ENCODE measurements around the gene CMSS1.
A peak's percentile ranks its signal among the peaks of the same experiment; 100 is the strongest.

Gene CMSS1

DNA sequence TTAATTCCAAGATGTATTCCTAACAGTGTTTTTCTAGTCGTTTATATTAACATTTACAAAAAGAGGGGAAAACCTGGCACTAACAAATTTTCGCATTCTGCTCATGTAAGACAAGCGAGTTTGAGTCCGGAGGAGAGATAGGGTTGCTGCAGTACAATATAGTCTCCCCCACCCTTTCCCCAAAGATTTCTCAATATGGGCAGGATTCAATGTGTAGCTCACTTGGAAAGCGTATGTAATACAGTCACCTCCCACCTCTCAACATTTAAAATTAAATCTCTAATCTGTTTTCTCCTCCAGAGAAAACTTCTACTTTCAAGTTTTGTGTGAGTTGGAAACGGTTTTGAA lies 57.9 kb downstream of the CMSS1 start:
- DNase-seq (ENCODE audit: low read depth), result peak; percentile 66

DNA sequence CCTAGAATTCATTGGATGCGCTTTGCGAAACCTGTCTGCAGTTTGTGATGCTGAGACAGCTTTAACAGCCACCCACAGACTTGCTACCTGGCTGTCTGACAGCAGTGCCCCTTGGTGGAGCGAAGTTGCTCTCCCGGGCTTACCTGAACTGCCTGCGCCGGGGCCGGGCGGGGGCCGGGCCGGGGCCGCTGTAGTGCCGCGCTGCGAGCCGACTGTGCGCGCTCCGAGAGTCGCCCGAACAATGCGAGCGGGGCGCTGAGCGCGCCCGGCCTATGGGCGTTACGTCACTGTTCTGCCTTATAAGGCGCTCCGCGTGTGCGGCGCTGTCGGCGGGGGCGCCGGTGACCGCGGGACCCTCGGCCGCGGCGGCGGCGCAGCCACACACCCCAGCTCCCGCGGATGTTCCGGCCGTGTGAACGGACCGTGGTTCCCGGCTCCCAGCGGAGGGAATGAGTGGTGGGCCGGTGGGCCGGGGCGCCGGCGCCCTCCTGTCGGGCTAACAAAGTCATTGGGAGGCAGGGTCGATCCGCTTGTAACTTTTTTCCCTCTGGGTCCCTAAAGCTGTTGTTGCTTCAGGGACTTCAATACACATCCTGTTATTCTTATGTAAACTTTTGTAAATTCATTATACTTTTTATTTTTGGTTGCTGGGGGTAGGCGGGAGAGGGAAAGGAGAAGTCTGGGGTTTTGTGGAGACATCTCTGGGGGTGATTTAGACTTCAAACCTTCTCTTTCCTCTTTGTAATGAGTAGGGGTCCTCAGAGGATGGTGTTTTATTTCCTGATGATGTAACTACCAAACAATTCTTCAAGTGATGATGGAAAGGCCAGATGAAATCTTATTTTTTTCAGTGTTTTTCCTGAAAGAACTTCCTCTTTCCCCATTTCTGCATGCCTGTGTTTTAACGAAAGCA lies 58.5 kb downstream of the CMSS1 start:
- DNase-seq (ENCODE audit: low read depth), result peak; percentile 88

DNA sequence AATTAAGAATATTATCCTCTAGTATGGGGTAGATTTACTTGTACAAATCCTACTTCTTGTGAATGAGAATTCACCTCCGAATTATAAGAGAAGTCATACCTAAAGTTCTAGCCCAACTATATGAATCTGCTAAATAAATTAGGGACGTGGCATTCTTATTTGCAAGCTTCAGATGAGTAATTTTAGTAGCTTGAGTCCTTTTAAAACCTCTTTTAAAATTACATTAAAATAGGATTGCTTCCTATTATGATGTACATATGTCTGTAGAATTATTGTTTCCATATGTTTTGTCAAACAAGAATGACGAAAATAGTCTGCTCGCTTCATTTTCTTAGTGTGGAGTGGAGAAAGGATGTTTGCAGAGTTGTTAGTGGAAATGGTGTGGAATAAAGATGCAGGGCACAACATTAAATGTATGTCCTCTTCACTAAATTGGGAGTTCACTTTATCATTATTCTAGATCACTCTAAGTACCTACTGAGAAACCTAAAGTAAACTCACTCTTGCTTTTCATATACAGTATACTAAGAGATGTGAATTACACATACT lies 59.4 kb downstream of the CMSS1 start:
- peak; percentile 46 for DNase-seq (ENCODE audit: low read depth)

DNA sequence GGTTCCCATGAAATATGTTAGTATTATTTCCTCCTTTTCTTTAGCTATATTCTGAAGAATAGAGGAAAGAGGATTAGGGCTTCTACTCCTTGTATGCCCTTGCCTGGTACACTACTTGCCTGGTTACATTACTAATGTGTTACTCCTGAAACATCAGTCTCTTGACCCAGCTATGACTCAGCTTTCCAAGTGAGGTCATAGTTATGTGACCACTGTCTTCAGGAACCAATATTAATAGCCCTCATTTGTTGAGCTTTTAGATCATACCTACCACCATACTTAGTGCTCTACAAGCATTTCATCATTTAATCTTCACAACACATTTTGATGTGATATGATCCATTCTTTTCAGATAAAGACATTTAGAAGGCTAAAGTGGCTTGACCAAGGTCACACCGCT lies 60.3 kb downstream of the CMSS1 start:
- peak; percentile 96 for DNase-seq (ENCODE audit: low read depth)

DNA sequence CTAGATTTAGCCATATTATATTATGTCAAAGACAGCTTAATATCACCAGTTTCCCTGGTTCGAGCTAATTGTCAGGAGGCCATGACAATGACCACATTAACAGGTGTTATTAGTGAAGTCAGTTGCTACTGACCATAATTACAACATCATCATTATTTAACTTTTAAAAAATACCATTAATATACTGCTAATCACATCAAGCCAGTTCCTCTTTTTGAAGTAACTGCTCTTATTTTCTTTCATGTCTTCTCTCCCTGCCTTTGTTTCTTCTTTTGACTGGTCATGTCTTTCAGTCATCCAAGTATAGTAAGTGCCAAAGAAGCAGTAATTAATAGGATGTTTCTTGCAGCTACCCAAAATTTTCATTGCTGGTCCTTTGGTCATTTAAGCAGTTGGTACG lies 61.6 kb downstream of the CMSS1 start:
- no peak for DNase-seq (ENCODE audit: low read depth)

DNA sequence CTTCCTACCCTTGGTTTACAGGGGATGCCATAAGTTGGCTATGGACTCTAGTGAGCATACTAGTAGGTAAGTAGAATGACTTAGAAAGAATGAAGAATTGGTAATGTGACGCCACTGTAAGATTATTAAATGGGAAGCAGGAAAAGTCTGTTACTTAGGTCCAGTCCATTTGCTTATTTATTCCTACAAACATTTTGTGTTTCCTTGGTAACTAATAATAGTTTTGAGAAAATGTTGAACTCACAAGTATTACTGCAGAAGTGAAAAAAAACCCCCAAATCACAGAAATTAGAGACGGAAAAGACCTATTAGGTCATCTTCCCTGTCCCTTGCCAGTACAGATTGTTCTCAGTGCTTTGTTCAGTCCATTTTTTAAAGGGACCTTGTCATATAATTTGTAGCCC lies 63.5 kb downstream of the CMSS1 start:
- no peak for DNase-seq (ENCODE audit: low read depth)

DNA sequence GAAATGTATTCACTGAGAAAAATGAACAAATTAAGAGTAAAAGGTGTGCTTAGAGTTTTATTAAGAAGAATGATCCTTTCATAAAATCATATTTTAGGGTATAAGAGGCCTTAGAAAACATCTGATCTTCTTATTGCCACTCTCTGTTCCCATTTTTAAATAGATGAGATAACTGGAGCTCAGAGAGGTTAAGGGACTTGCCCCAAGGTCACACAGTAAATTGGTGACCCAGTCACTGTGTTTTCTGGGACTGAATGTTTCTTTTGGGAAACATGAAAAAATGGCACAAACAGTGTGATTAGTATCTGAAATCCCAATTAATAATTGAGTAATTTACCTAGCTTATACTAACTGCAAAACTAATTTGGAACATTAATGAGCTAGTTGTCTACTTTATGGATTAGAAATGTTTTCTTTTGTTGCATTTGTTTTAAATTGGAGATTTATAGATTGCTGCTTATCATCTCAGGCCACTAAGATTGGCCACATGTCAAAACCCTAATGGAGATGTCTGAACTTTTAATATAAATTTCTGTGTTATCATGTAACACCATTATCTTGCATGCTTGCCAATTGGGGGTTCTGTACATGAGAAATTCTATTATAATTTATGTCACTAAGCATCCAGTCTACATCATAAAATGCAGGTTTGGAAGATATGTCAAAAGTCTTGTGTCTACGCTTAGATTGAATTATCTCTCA lies 64.9 kb downstream of the CMSS1 start:
- DNase-seq (ENCODE audit: low read depth), result no peak

DNA sequence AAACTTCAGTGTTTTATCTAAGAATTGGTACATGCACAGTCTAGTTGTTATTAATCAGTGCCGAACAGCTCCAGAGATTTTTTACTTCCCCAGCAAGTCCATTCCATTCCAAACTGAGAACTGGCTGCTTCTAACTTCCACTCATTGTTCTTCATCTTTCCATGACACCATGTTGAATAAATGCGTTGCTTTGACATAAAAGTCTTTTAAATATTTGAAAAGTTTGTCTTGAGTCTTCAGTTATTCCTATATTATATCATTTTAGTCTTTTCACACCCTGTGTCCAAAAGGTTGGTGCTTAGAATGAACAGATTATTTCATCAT lies 65.4 kb downstream of the CMSS1 start:
- DNase-seq (ENCODE audit: low read depth), result no peak

DNA sequence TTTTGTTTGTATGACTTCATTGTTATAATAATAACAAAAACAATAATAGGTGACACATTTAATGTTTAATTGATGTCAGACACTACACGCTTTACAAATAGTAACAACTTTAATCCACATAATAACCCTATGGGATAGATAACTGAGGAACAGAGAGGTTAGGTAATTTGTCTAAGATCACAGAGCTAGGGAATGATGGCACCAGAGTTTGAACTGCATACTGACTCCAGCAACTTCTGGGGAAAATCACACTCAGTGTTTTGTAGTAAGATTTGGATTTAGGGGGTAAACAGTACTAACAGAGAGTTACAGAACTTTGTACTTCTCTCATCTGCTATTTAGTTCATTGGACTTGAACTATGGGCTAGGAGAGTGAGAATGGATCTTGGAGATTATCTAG lies 66.0 kb downstream of the CMSS1 start:
- no peak for DNase-seq (ENCODE audit: low read depth)

DNA sequence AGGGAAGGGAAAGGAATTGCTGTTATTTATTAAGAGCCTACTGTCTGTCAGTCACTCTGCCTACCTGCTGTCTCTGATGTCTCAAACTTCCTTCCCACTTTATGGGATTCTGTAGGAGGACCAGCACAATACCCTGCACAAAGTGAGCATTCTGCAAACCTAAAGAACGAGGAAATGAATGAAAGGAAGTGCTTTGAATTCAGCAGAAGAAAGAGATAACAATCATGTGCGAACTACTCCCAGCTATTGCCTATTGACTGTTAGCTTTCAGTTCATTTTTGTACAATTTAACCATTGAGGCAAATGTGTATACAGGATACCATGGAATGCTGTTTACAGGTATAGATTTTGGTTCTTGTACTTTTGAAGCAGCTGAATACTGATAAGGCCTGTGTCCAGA lies 66.8 kb downstream of the CMSS1 start:
- no peak for DNase-seq (ENCODE audit: low read depth)

DNA sequence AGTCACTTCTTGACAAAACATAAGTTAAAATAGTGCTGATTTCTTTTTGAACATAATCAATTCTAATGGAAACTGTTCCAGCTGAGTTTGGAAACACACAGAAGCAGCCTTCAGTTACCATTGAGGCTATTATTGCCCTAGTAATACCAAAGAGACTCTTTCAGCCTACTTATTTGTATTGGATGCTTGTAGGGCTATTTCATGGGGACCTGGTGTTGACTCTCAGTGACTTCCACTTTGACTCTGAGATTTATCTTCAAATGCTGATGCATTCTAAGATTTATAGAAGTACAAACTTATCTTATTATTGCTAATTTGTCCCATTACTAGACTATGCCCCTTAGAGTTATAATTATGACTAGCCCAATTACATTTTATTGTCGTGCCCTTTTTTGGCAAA lies 67.4 kb downstream of the CMSS1 start:
- DNase-seq (ENCODE audit: low read depth), result no peak

DNA sequence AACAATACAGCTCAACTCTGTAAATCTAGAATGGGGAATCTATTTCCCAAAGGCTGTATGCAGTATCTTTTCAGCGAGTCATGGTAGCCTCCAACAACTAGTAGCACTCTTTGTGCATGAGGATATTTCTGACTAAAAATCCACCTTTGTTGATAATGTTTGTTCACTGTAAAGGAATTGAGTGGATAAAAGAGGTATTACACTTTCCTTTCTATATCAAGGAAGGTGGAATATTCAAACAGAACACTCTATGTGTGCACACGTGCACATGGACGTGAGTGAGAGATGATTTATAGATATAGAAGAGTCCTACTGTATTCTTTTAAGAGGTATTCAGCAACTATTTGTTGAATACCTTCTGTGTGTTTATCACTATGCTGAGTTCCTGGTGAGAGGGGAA lies 68.2 kb downstream of the CMSS1 start:
- DNase-seq (ENCODE audit: low read depth), result no peak

DNA sequence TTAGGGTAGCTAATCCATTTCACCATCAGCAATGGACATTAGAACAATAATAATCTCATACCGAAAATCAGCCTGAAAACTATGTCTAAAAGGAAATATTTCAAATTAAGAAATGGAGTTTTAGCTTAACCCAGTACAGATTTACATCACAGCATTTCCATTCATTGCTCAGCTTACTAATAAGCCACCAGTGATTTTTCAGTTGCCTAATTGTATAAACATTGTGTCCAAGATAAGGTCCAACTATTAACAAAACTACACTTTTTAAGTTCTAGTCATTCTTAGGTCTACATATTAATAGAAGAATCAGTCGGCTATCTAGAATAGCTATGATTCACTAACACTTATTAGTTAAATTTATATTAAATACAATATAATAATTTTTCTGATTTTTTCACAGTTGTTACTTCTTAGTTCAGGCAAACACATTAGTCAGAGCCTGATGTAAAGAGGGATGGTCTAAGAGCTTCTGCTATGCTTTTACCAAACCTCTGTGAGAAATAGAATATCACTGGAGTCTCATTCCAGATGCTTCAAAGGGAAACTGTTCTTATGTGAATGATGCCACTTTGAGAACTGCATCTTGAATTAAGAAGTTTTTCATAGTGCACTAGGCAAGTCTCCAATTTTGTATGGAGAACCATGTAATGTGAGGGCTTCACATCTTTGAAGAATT lies 74.1 kb downstream of the CMSS1 start:
- no peak for DNase-seq (ENCODE audit: low read depth)

DNA sequence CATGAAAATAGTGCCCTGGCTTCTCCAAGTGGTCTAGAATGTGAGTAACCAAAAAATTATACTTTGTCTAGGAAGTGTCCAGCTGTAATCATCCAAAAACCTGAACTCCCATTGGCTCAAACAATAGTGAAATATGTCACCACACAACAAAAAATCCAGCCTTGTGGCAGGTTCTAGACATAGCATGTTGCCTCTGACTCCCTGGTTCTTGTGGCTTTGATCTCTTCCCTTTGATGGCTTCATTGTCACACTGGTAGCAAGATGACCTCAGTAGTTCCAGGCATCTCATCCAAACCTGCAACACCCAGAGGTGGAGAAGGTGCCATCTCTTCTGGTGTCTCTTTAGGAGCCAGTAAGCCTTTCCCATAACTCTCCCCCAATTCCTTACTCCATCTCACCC lies 74.7 kb downstream of the CMSS1 start:
- no peak for DNase-seq (ENCODE audit: low read depth)

DNA sequence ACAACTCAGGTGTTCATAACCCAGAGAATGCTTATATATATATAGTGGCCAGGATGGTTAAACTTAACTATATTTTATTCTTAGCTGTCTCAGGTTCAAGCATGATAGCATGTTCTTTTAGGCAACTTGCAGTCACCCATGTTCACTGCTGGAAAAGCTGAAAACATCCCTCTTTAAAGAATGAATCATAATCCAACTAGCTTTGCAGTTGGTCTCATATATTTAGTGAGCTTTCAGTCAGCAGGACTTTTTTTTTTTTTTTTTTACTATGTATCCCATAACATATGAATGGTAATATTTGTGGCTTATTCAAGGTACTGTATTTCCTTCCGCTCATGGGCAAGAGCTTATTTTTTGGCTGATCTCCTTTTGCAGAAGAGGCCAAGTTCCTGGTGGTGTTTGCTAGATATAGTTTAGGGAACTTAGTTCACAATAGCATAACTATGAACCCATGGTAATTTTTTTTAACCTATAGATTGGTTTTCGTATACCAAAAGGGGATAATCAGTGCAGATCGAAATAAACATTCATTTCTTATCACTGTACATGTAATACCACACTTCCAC lies 77.6 kb downstream of the CMSS1 start:
- peak; percentile 51 for DNase-seq (ENCODE audit: low read depth)

DNA sequence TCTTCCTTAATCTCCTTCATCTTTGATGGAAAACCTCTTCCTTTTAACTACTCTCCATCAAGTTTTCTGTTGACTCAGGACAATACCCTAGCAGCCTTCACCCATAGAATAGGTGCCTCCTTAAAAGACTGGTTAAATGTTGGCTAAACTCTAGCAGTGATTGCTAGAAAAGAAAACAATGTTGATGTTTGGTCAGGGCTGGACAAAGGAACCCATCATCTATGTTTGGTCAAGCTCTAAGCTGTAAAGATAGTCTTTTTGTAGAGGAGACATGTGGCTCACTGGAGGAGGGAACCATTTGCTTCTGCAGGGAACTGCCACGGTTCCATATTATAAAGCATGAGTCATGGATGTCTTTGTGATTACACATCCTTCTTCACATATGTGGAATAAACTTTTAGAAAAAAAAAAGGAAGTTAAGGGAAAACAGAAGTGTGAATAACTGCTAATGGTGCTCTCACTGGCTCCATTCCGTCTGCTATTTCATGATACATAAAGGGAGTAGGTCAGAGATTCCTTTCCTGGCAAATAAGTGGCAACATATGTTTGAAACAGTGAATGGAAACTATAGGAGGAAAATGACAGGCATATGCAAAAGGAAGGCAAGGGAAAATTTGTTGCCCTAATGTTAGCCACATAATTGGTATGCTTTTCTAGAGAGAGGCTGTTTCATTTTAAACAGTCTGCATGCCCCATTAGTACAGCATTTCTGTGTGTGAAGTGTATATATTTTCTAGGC lies 78.2 kb downstream of the CMSS1 start:
- DNase-seq (ENCODE audit: low read depth), result peak; percentile 100

DNA sequence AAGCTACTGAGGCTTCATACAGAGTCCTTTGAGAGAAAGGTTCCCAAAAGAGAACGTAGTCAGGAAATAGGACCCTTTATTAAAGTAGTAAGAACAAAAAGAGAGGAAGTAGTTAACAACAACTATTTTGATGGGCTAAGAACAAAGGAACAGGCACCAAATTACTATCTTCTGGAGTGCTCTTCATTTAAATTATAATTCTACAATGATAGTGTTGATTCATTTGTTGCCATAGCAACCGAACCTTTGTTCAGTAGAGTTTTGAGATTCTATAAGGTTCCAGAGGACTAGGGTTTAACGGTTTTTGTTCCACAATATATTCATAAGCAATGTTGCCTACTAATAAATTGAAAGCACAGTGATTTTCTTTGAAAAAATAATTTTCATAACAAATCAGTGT lies 78.8 kb downstream of the CMSS1 start:
- DNase-seq (ENCODE audit: low read depth), result peak; percentile 53

DNA sequence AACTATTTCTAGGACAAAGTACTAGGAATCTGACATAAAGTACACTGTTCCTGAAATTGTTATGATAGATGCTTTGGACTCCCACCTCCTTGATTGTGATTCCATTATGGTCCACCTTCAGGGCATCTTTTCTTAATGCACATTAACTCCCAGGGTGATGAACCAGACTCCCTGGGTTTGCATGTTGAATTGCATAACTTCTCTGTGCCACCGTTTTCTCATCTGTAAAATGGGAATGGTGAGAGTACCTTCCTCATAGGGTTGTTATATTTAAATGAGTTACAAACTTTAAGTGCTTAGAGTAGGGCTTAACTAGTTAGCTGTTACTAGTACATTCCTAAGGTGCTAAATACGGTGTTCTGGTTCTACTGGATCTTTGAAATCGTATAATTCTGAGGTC lies 81.9 kb downstream of the CMSS1 start:
- DNase-seq (ENCODE audit: low read depth), result no peak

DNA sequence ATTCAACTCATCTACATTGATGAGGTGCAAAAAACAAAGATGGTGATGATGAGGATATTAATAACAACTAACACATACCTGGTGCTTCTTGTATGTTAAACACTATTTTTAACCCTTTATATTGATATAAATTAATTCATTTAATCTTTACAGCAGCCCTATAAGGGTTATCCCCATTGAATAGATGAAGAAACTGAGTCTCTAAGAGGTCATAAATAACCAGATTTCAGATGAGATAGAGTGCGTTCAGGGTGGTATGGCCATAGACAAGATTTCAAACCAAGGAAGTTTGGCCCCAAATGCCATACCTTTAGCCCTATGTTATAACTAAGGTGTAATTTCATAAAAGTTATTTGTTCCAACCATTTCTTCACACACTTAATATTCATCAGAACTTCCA lies 82.6 kb downstream of the CMSS1 start:
- DNase-seq (ENCODE audit: low read depth), result no peak

DNA sequence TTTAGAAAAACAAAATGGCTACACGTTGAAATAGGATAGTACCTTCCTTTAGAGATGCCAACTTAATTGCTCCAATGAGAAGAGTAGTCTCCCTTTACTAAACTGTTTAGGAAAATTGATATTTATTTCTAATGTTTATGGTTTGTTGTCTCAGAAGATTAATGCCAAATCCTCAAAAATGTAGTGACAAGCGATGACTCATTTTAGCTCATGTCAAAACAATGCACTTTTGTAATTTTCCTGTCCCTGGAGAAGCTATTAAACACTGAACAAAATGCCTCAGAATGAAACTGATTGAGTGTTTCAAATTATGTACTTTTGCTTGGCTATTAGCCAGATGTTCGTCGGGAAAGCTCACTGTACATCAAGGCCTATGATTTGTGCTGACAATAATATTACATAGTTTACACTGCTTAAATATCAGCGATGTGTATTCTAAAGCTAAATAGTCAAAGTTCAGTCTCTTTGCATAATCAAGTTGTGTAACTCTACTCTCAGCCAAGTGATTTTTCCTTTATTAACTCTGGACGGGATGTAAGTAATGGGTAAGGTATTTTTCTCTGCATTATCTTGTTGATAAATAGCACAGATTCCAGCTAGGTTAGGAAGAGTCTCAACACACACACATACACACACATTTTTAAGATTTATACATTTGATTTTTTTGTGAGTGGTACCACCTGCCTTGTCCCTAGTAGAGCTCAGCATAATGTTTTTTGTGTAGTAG lies 83.7 kb downstream of the CMSS1 start:
- DNase-seq (ENCODE audit: low read depth), result peak; percentile 98

DNA sequence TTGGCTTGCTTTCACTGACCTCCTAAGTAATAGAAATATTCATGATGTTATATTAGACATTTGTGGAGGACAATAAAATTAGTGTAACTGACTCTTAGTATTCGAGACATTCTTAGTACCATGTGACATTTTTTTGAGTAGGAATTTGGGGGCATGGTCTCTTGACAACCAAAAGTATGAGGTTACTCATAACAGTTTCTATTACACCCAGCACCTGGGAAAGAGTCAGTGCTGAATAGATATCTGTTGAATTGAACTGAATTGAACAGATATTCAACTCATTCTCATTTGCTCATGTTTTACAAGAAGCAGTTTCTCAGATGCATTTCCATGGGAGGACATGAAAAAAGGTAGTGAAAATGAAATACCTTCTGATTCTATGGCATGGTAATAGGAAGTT lies 84.4 kb downstream of the CMSS1 start:
- peak; percentile 80 for DNase-seq (ENCODE audit: low read depth)

All from ELR (cell line).